GM21381 (cell line): Measurements from ENCODE around the gene HINT2.
A peak's percentile ranks its signal among the peaks of the same experiment; 100 is the strongest.

ENCODE experiments used
- ATAC-seq: cut with Tn5 transposase; IDR thresholded peaks from one replicate; pipeline ENCODE4 v1.9.1; 2021; ENCODE audit warnings: mild to moderate bottlenecking, moderate library complexity; ENCODE audit not compliant: unreplicated experiment

HINT2 gene

DNA sequence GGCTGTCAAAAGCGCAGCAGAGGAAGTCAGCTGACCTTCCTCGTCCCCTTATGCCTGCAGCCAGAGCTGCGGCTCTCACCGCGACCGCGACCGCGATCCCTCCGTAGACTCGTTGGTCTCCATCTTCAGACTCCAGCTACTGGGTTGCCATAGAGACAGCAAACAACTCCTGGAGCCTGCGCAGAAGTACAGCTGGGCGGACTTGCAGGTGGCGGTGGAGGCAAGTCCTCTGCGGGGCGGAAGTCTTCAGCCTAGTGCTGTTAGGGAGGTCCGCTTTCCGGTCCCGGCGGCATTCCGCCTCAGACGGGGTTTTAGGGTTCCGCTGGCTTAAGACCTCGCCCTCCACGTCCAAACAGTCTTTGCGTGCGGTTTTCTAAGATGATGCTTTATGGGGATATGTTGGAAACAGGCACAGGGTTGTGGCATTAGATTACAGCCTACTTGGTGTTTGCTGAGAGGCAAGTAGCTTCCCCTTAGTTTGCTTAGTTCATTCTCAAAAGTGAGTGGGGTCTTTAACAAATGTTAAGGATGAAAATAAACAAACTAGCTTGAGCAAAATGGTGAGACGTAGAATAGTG is 2.7 kb downstream of the HINT2 start, which contains the start of gene SPAG8:
SPAG8 (minus strand) TSS at position 238 of the 578 bp plus-strand sequence; CDS start at position 123, 115 bp downstream.
- peak; percentile 54 for ATAC-seq

DNA sequence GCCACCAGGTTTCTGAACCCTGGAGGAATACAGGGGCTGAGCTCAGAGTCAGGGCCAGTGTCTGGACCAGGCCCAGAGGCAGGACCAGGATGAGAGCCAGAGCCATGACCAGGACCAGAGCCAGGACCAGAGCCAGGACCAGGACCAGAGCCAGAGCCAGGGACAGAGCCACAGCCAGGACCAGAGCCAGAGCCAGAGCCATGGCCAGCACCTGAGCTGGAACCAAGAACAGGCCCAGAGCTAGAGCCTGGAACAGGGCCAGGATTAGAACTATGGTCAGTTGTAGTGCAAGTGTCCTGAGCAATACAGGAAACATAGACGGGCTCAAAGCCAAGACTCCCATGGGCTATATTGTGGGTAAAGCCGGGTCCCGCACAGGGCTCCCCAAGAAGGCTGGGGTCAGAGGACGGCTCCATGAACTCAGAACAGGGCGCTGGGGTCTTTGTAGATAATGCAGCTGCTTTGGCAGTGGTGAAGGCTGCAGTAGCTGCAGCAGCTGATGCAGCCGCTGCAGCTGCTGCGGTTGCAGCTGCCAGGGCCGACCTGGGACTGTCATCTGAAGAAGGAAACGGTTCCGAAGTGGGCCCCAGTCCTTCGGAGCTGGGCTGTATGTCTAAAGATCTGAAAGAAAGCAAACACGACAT is 3.3 kb downstream of the HINT2 start:
- no peak for ATAC-seq

DNA sequence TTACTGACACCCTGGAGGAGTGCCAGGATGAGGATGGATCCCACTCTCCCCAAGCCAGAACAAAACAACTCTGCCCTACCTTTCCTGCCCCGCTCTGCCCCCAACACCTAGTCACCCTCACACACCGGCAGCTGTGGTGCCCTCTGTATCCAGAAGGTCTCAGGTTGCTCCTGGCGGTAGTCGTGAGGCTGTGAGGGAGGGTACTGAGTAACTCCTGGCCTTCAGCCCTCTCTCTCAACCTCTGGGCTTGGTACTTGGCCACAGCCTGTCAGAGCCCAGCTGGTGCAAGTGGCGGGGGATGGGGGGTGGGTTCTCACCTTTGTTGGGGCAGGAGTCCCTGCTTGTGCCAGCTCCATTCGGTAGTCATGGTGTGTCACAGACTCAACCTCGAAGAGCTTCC is 4.7 kb downstream of the HINT2 start:
- no peak for ATAC-seq

DNA sequence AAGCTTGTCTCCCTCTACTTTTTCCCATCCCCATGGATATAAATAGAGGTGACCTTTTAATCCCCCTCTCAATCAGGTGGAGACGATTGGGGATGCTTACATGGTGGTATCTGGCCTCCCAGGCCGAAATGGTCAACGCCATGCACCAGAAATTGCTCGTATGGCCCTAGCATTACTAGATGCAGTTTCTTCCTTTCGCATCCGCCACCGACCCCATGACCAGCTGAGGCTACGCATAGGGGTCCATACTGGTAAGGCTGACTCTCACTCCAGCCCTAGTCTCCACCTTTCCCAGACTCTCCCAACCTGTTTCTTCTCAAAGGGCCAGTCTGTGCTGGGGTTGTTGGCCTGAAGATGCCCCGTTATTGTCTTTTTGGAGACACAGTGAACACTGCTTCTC is 6.4 kb downstream of the HINT2 start:
- ATAC-seq: no peak

DNA sequence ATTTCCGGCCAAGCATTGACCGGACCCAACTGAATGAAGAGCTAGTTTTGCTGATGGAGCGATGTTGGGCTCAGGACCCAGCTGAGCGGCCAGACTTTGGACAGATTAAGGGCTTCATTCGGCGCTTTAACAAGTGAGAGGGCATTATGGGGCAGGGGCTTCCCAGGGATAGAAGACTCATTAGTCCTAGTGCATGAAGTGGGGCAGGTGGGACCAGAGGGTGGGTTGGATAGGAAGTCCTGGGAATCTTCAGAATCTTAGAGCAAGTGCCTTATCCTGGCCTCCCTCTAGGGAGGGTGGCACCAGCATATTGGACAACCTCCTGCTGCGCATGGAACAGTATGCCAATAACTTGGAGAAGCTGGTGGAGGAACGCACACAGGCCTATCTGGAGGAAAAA is 8.7 kb downstream of the HINT2 start:
- no peak for ATAC-seq

DNA sequence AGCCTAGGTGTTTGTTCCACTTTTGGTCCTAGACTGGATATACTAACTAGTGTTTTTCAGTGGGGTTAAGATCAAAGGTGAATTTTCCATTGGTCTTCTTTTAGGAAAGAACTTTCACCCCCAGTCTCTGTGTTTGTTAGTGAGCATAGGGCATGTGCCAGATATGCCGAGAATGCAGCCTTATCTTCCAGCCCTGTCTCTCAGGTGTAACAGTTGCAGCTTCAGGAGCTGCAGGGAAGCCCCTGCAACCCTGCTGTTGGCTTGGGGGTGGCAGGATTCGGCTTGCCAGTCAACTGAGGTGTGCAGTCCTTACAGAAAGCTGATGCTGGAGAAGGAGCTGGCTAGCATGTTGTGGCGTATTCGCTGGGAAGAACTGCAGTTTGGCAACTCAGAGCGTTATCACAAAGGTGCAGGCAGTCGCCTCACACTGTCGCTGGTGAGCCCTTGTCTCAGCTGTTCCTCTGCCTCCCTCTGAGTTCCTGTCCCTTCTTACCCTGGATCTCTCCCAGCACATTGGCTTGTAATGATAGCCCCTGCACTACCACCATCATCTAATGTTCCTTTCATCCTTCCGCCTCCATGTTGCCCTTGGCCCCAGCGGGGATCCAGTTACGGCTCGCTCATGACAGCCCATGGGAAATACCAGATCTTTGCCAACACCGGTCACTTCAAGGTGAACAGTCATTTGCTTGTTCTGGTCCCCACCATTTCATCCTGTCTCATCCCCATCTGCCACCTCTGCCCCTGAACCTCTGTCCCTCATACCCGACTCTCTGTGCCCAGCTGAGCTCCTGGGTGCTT is 13.3 kb downstream of the HINT2 start:
- ATAC-seq: no peak

DNA sequence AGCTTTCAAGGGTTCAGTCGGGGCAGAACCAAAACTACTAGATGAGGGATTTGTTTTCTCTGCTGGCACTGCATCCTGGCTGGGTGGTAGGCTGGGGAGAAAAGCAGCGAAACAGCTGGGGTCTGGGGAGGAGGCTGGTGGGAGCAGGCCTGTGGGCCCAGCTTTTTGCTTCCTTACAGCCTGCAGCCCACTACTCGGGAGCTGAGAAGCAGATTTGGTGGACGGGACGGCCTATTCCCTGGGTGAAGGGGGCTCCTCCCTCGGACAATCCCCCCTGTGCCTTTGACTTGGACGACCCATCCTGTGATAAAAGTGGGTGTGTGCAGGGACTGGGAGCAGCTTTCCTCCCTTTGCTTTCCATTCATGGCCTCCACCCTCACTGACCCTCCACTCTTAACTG is 14.3 kb downstream of the HINT2 start:
- ATAC-seq: no peak

DNA sequence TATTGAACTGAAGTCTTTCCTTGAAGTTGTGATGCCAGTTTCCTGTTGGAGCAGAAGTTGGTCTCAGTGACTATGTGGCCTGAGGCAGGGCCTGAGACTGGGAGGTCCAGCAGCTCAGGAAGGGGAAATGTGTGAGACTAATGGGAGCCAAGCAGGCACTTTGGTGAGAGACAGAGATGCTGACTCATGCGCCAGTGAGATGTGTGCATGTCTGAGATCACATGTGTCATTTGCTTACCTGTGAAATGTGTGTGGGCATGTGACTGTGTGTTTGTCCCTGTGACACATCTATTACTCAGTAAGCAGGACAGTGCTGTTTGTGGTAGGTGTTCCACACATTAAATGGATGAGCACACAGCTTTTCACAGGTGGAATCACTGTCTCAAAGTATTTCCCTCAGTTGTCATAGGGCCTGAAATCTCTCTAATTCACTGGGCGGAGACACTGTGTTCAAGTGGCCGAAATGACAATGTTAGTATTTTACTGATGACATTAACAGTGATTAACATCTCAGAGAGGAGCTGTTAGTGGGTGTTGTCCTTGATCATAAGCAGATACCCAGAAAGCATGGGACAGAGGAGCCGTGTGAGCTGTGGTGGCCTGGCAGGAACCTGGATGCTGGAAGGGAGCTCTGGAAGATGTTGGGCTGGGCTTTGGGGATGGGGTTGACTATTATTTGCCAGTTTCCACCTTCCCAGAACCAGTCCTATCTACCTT is 16.0 kb downstream of the HINT2 start:
- no peak for ATAC-seq

DNA sequence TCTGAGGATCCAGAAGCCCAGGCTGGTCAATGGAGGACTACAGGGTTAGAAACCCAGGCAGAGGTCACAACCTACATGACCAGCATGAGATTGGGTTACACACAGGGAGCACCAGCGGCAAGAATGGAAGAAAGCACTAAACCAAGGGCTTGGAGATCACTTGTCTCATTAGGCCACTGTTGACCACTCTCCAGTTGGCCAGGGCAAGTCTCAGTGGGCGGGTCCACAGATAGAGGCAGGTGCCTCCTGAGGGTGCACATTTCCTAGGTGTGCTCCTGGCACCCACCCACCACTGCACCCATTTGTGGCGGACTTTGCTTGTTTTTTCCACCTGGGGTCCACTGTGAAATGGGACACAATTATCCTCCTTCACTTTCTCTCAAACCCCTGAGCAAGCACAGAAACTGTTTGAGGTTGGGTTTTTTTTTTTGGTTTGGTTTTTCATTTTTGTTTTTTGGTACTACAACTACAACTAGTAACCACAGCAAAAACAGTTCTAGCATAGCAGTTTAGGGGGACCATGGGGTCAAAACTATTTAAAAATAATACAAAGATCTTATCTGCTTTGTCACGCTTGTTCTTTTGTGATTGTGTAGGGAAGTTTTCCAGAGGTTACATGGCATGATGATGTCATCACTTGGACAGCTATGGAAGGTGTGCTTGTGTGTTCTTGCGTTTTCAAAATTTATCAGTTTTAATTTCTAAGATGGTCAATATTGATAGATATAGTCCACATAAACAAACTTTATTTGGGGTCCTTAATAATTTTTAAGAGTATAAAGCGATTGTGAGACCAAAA is 17.3 kb downstream of the HINT2 start:
- ATAC-seq: peak; percentile 51

DNA sequence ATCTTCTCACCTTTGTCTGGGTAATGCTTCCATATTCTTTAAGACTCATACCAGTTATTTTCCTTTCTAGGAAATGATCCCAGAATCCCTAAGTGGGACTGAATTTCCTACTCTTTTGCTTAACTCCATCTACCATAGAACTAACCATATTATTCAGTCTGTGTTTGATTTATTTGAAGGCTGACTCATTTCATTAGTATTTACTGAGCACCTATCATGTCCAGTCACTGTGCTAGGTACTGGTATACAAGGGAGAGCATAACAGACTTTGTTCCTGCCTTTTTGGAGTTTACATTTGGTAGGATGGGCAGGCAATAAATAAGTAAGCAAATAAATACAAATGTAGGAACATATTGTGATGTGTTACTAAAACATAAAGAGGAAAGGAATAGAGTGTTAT is 19.1 kb downstream of the HINT2 start:
- ATAC-seq: no peak

DNA sequence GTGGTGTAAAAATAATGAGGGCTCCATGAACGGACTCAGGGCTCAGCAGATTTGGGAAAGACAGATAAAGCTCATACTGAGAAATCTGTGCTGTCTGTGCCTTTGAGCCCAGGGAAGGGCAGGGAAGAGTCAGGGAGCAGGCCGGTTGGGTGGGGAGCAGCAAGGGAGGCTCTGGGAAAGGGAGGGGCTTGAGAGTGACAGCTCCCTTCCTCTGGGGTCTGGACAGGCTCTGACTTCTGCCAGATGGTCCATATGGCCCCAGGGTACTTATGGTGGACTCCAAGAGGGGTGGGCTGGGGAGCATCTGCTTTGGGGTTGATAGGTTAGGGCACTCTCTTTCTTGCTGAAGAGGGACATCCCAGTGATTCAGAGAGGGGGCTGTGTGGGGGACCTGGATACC is 21.4 kb downstream of the HINT2 start:
- no peak for ATAC-seq

DNA sequence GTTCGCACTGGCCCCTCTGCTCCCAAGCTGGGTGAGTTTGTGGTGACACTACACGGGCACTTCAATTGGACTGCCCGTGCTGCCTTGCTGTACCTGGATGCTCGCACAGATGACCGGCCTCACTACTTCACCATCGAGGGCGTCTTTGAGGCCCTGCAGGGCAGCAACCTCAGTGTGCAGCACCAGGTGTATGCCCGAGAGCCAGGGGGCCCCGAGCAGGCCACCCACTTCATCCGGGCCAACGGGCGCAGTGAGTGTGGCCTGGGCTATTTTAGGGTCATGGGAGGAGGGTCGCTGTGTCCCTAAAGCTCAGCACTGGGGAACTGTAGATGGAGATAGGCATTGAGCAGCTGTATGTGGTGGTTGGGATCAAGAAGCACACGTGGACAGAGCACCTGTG is 22.0 kb downstream of the HINT2 start:
- no peak for ATAC-seq

DNA sequence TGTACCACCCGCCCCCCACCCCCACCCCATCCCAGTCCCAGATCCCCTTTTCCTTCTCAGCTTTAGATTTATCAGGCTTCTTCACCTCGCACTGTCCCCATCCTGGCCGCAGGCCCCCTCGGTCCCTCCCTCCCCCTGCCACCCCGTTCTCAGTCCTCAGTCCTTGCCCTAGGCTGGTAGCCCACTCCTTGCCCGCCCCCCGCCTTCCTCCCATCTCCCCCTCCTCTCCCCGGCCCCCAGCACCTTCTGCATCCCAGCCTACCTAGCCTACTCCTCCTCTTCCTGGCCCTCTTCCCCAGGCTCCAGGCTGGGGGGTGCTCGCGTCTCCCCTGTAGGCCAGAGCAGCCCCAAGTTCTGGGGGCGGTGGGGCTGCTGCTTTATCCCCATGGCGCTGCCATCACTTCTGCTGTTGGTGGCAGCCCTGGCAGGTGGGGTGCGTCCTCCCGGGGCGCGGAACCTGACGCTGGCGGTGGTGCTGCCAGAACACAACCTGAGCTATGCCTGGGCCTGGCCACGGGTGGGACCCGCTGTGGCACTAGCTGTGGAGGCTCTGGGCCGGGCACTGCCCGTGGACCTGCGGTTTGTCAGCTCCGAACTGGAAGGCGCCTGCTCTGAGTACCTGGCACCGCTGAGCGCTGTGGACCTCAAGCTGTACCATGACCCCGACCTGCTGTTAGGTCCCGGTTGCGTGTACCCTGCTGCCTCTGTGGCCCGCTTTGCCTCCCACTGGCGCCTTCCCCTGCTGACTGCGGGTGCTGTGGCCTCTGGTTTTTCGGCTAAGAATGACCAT is 22.6 kb downstream of the HINT2 start:
- no peak for ATAC-seq

DNA sequence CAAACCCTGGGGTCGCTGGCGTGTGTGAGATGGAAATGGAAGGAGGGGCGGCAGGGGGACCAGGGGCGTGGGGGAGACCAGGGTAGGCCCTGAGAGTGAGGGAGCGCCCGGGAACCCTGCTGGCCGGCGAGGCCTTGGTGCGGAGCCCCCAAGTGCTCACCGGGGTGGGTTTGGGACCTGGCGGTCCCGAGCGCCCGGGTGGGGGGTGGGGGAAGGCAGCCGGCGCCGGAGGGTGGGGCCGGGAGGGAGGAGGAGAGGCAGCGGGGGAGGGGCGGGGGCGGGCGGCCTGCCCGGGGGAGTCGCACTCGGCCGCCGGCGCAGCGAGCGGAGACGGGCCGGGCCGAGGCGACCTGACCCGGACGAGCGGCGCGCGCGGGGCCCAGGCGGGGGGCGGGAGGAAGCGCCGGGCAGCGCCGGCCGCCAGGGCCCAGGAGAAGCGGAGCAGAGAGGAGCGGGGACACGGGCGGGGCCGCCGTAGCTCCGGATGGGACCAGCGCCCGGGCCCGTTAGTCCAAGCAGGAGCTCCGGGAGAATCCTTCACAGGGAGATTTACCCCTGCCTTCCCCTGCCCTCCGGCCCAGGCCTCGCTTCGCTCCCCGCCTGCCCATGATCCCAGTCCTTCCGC is 23.4 kb downstream of the HINT2 start, which contains the start of gene NPR2:
NPR2 (plus strand) TSS at position 295 of the 625 bp plus-strand sequence. CDS start 818 bp downstream, outside the sequence.
- no peak for ATAC-seq

DNA sequence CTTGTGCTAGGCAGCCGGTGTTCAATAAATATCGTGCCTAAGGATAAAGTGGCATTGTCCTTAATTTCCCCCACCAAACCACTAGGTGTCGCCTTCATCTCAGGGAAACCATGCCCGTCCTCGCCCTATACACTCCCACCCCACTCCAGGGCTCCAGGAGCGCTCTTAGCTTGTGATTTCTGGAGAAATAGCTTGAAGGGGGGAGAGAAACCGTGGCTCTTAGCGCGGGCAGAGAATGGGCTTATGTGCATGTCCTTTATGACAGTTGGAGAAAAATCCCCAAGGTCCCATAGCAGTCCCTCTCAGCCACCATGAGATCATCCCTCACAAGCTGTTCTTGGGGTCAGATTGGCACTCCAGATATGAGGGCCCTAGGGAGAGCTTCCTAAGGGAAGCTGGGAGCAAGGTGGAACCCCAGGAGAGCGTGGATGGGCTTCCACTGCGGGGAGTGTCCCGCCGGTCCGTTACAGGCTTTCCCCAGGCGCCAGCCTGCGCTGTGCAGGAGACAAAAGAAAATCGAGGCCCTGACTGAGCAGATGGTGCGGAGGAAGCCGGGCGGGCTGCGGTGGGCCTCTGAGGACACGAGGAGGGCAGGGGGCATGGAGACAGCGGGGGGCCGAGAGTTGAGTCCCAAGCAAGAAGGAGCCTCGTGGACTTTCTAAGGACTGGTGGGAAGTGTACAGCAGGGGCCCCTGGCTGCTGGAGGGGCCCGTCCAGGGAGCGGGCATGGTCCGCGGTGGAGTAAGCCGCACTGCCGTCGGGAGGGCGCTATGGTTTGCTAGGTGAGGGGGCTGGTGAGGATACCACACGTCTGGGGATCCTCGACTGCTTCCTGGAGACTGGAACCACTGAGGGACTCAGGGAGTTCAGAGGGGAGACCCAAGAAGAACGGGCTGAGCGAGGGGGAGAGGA is 24.2 kb downstream of the HINT2 start:
- ATAC-seq: no peak

DNA sequence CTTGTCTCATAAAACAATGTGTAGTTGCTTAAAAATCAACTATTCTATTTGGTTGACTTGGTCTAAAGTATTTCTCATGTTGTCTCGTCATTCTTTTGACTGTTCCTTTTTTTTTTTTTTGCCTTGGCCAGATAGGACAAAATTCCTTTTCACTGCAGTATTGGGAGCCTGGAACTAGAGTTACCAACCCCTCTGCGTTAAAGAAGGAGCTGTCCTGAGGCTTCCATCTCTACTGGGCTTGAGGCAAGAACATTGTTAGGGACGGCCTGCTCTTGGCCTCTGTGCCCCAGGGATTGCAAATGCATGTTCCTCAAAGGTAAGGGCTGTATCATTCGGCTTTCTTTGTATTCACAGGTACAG is 24.8 kb downstream of the HINT2 start:
- ATAC-seq: no peak

DNA sequence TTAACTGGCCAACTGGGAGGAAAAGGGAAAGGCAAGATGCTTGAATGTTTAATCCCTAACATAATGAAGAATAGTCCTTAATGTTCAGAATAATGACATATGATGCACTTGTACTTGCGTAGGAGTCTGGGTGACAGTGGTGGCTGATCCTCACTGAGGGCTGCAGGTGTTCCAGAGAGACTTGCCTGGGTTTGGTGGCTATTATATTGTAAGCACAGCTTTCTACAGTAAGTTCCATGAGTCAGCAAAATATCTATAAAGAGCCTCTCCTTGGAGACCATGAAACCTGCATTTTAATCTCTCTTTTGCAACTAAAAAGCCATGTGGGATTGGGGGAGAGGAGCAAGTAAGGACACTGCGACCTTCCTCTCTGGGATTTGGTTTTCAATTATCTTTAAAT is 25.3 kb downstream of the HINT2 start:
- ATAC-seq: no peak

DNA sequence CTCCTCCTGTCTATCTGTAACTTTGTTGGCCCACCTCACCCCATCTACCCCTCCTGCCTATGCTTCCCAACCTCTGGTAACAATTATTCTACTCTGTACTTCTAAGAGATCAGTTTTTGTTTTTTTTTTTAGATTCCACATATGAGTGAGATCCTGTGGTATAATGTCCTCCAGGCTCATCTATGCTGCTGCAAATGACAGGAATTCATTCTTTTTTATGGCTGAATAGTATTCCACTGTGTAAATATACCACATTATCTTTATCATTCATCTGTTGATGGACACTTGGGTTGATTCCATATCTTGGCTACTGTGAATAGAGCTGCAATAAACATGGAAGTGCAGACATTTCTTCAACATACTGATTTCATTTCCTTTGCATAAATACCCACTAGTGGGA is 31.4 kb downstream of the HINT2 start:
- ATAC-seq: no peak
